22Rv1 (cell line): ENCODE measurements around the gene DNAJC8.

ENCODE experiments used
- CTCF ChIP-seq: fragments of 450-650 bp; IDR thresholded peaks from 2 replicates; pipeline ENCODE4 v1.5.1; 2017; ENCODE audit warnings: mild to moderate bottlenecking
- ZFX ChIP-seq: fragments of 450-650 bp; IDR thresholded peaks from 2 replicates; pipeline ENCODE4 v1.6.1; 2017; ENCODE audit warnings: antibody characterized with exemption, borderline replicate concordance

GRCh38 chr1:28246427-28246832, 13.6 kb upstream of the DNAJC8 start:
- TF ChIP-seq CTCF (no peak), ZFX (no peak)
